Cardiac muscle cell (in vitro differentiated cells and primary cell): ENCODE data around the gene MAP4K3. TPM values are rescaled to one million over a fixed set of nuclear protein-coding genes. Genes with fewer than 3 reads are reported as not detected.
"Not testable (repeated sequence)": the region's sequence is repeated elsewhere in the genome, so short reads cannot be mapped to it uniquely, and the experiment has no call there.

Source experiments
- DNase-seq, 2 donors: peaks; one replicate each; pipeline versions ENCODE4 v3.0.0 to v3.0.0-alpha.2; 2010 to 2017; ENCODE audit warnings: low read depth in 1 of 2, low spot score in 1 of 2
- H3K27ac ChIP-seq: fragments of 200-600 bp; sonication (generic); 2 replicates; pipeline ENCODE4 v1.5.1; 2016
- H3K27me3 ChIP-seq: fragments of 200-600 bp; sonication (generic); 2 replicates; pipeline ENCODE4 v1.6.0; 2016; ENCODE audit warnings: control low read depth
- H3K36me3 ChIP-seq: fragments of 200-600 bp; sonication (generic); 2 replicates; pipeline ENCODE4 v1.5.1; 2016; ENCODE audit warnings: control low read depth
- H3K4me1 ChIP-seq: fragments of 200-600 bp; sonication (generic); 2 replicates; pipeline ENCODE4 v1.8.1; 2017; ENCODE audit warnings: low read depth, mild to moderate bottlenecking, mixed run types
- H3K4me3 ChIP-seq: fragments of 200-600 bp; sonication (generic); 2 replicates; pipeline ENCODE4 v1.5.1; 2016; ENCODE audit warnings: mild to moderate bottlenecking
- H3K9me3 ChIP-seq: fragments of 200-600 bp; sonication (generic); 2 replicates; pipeline ENCODE4 v1.5.1; 2017; ENCODE audit warnings: low read depth, mild to moderate bottlenecking, control low read depth
- polyA plus RNA-seq: library from polyadenylated mRNA; unstranded; fragments of >200 nt; fragmentation: Nextera tagmentation; extraction: Ambion mirVana; gene quantifications from 2 replicates; pipeline ENCODE4 v1.2.1, GENCODE V29; 2016
- total RNA-seq: library from RNA; depleted of rRNA; stranded (reverse); fragments of >200 nt; gene quantifications from 2 replicates; pipeline ENCODE4 v1.2.3, GENCODE V29; 2016
- TF ChIP-seq, protein P1 (sequence below): IDR thresholded peaks from 2 replicates; pipeline ENCODE4 v1.5.1; 2012; ENCODE audit warnings: low read depth, mild to moderate bottlenecking, low read length

Gene MAP4K3
- total and polyA plus RNA-seq, 2 experiments from 2014 or later: 34.6 to 56.7 TPM

DNA sequence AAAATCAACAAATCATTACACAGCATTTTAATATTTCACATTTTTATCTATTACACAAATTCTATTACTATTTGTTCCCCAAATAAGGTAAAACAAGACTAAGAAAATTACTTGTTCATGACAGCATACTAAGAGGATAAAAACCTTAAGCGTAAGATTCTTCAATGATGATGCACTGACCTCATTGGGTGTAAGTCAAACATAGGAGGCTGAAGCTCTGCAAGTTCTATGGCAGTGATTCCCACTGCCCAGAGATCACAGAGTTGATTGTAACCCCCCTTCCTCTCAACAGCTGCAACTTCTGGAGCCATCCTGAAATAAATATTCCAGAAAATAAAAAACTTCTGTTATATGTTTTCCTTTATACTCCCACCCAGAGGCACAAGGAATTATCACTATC, 111.1 kb downstream of the MAP4K3 start:
- no peak overlapping the region for H3K4me3 ChIP-seq
- H3K27me3 ChIP-seq: no peaks in the 10 kb centered on the region
- H3K27ac ChIP-seq: no peak overlapping the region
- no peaks in the 10 kb centered on the region for H3K9me3 ChIP-seq
- H3K4me1 ChIP-seq: no peaks in the 10 kb centered on the region
- DNase-seq: no peak
- TF ChIP-seq, protein P1, sequence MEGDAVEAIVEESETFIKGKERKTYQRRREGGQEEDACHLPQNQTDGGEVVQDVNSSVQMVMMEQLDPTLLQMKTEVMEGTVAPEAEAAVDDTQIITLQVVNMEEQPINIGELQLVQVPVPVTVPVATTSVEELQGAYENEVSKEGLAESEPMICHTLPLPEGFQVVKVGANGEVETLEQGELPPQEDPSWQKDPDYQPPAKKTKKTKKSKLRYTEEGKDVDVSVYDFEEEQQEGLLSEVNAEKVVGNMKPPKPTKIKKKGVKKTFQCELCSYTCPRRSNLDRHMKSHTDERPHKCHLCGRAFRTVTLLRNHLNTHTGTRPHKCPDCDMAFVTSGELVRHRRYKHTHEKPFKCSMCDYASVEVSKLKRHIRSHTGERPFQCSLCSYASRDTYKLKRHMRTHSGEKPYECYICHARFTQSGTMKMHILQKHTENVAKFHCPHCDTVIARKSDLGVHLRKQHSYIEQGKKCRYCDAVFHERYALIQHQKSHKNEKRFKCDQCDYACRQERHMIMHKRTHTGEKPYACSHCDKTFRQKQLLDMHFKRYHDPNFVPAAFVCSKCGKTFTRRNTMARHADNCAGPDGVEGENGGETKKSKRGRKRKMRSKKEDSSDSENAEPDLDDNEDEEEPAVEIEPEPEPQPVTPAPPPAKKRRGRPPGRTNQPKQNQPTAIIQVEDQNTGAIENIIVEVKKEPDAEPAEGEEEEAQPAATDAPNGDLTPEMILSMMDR: no peak
- peaks cover 34% of the 10 kb centered on the region for H3K36me3 ChIP-seq

DNA sequence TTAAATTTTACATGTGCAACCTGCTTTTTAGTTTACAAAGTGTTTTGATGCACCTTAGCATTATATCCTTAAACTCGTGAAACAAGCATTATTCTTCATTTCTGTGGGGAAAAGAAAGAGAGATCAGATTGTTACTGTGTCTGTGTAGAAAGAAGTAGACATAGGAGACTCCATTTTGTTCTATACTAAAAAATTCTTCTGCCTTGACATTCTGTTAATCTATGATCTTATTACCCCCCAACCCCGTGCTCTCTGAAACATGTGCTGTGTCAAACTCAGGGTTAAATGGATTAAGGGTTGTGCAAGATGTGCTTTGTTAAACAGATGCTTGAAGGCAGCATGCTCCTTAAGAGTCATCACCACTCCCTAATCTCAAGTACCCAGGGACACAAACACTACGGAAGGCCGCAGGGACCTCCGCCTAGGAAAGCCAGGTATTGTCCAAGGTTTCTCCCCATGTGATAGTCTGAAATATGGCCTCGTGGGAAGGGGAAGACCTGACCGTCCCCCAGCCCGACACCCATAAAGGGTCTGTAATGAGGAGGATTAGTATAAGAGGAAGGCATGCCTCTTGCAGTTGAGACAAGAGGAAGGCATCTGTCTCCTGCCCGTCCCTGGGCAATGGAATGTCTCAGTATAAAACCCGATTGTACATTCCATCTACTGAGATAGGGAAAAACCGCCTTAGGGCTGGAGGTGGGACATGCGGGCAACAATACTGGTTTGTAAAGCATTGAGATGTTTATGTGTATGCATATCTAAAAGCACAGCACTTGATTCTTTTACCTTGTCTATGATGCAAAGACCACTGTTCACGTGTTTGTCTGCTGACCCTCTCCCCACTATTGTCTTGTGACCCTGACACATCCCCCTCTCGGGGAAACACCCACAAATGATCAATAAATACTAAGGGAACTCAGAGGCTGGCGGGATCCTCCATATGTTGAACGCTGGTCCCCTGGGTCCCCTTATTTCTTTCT, 115.7 kb downstream of the MAP4K3 start:
- not testable (repeated sequence) for H3K27me3 ChIP-seq, H3K27ac ChIP-seq, H3K4me1 ChIP-seq, H3K4me3 ChIP-seq, H3K9me3 ChIP-seq, DNase-seq
- H3K36me3 ChIP-seq: peaks cover 19% of the 10 kb centered on the region

GRCh38 chr2:39320162-39320561, 116.9 kb downstream of the MAP4K3 start:
- Histone ChIP-seq H3K27ac (no peak overlapping the region), H3K4me3 (no peak overlapping the region), H3K9me3 (no peaks in the 10 kb centered on the region), H3K27me3 (no peaks in the 10 kb centered on the region), H3K36me3 (peaks cover 14% of the 10 kb centered on the region), H3K4me1 (no peaks in the 10 kb centered on the region)
- no peak for DNase-seq
- TF ChIP-seq, protein P1: no peak

GRCh38 chr2:39313575-39313974, 123.5 kb downstream of the MAP4K3 start:
- H3K4me3 ChIP-seq: no peak overlapping the region
- no peaks in the 10 kb centered on the region for H3K9me3 ChIP-seq
- DNase-seq: peak in 1 of 2 donors; percentile 33
- no peaks in the 10 kb centered on the region for H3K27me3 ChIP-seq
- H3K4me1 ChIP-seq: no peaks in the 10 kb centered on the region
- TF ChIP-seq, protein P1: no peak
- no peak overlapping the region for H3K27ac ChIP-seq
- peaks cover 21% of the 10 kb centered on the region for H3K36me3 ChIP-seq

DNA sequence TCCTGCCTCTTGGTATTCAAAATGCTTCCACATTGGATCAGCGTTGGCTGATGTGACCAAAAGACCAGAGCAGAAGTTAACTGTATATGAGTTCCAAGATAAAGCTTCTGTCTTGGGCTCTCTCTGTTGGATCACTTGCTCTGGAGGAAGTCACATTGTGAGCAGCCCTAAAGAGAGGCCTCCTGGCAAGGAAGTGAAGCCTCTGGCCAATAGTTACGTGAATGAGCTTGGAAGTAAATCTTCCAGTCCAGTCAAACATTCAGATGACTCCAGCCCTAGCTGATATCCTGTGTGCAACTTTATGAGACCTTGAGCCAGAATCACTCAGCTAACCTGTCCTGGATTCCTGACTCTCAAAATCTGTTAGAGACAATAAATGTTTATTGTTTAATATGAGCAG, 125.6 kb downstream of the MAP4K3 start:
- Histone ChIP-seq H3K36me3 (peaks cover 19% of the 10 kb centered on the region), H3K27me3 (no peaks in the 10 kb centered on the region), H3K27ac (no peak overlapping the region), H3K4me1 (no peaks in the 10 kb centered on the region), H3K4me3 (no peak overlapping the region), H3K9me3 (no peaks in the 10 kb centered on the region)
- TF ChIP-seq, protein P1: no peak
- no peak for DNase-seq

DNA sequence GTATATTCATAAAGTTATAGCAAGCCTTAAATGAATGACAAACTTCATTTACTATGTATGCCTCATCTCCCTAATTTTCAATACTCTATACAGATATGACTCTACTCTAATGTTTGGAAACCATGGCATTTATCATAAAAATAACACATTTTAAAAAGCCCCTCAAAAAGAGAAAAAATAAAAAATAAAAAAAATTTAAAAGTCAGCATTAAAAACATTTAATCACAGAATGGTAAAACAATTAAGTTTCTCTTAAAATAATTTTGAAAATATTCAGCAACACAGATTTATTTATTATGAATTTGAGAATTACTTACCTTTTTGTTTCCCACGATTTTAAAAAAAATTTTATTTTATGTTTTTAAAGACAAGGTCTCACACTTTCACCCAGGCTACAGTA, 128.3 kb downstream of the MAP4K3 start:
- H3K27ac ChIP-seq: no peak overlapping the region
- DNase-seq: no peak
- no peaks in the 10 kb centered on the region for H3K4me1 ChIP-seq
- H3K36me3 ChIP-seq: peaks cover 14% of the 10 kb centered on the region
- H3K9me3 ChIP-seq: no peaks in the 10 kb centered on the region
- TF ChIP-seq, protein P1: no peak
- H3K4me3 ChIP-seq: no peak overlapping the region
- H3K27me3 ChIP-seq: no peaks in the 10 kb centered on the region
